Measurements from ENCODE around the gene PRKAG2.
"Not testable (repeated sequence)": the region's sequence is repeated elsewhere in the genome, so short reads cannot be mapped to it uniquely, and the experiment has no call there.

The PRKAG2 gene

DNA sequence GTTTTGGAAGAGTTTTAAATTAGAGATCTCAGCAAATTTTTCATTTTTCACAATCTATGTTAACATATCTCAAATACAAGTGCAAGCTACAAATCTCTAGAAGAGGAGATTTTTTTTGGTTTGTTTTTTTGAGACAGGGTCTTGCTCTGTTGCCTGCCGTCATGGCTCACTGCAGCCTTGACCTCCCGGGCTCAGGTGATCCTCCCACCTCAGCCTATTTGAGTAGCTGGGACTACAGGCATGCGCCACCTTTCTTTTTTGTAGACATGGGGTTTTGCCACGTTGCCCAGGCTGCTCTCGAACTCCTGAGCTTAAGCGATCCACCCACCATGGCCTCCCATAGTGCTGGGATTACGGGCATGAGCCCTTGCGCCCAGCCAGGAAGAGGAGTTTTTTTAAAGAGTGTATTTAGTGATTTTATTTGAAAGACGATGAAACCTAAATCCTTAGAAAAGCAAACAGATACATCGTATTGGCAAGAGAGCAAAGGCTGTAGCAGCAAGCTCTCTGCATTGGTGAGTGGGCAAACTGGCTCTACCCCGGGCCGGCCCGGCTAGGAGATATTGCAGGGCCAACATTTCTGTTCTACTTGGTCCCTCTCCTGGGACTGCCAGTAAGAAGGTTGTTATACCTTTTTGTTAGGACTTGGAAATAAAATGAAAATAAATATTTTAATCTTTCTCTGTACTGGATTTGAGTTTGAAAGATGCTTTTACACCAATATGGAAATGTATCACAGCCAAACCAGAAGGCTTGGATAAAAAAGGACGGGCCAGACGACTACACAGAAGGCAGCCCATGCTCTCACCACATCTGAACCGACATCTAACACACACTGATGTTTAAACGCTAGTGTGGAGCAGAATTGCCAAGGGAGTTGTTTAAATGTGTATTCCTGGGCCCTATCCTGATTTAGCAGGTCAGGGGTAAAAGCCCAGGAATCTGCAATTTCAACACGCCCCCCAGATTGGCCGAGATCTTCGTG, 307.7 kb downstream of the PRKAG2 start:
- no peak for DNase-seq

DNA sequence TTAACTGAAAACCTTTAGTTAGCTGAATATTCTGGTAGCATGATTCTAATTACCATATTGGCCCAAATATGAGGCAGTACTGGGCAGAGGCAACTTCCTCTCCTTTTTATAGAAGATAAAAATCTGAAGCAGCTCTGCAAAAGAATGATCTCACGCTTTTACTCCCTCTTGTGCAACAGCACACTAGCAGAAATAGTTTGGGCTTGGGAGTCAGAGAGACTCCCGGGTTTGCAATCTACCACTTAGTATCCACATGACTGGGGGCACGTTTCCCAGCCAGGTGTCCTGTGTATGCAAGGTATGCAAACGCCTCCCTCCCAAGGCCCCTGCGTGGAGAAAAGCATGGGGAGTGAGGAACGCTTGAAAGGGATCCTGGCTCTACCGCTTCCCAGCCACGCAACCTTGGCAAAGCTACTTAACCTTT, 310.0 kb downstream of the PRKAG2 start:
- DNase-seq = no peak

DNA sequence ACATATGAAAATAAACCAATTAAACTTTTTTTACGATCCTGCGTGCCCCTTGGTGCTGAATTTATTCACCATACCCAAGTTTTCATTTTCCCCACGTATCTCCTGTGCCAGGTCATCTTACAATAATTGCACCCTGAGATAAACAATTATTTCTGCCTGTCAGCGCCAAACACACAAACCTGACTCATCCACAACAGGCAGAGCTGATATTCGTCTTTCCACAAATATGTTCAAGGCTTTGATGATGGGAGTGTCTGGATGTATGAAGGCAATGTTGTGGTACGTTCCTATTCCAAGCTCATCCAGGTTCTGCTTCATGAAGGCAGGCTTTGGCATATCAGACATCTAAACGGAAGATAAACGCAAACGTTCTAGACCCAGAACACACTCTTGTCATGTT, 311.4 kb downstream of the PRKAG2 start:
- no peak for DNase-seq

DNA sequence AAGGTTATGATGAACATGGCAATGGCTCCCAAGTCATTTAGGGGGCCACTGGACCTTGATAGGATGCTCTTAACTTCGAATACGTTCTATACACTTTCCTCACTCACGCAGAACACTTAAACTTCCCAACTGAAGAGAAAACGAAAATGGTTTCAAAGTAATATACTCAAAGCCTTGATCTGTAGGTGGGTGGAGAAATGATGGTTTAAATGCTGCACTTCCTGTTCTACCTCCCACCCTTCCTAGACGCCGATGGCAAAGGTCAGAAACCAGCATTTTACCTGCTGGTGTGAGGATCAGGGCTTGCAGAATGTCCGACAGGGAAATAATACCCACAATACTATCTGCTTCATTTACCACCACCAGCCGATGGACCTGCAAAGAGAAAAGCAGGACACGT, 316.7 kb downstream of the PRKAG2 start:
- DNase-seq = no peak

DNA sequence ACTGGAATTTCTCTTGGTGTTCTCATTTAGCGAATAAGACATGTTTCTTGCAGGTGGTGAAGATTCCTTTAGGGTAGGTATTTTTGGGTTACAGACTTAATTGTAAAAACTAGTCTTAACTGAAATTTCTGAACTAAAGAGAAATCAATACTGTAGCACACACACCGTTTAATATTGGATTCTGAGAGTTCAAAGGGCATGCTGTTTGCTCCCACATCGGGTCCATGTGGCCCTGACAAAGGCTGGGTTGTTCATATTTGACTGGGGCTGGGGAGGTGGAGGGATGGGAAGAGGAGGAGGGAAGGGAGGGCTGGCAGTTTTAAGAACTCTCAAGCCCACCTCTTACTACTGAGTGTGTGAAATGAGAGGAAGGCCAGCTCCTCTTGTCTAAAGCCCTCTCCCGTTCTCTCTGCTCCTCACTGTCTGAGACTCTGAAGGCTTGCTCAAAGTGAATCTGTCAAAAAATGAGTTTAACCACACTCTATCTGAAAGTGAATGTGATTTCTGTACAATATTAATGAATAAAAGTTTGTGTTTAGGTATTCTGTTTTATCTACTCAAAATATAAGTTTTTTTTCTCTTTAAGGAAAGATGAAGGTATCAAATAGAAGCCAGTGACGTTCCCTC, 317.2 kb downstream of the PRKAG2 start:
- no peak for DNase-seq

DNA sequence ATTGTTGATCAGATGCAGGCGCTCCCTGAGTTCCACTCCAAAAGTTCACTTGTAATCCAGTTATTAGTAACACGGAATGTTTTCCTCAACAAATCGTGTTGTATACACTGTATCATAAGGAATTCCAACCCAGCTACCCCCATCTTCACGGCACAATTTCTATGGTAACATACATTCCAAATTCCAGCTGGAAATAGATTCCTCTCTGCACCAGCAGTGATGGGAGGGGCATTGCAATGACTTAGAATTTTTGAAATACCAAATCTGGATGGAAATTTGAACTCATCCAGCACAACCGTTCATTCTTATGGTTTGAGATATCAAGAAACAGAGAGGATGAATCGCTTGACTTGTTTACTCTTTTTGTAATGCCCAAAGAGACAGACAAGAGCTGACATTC, 318.3 kb downstream of the PRKAG2 start:
- DNase-seq = no peak

DNA sequence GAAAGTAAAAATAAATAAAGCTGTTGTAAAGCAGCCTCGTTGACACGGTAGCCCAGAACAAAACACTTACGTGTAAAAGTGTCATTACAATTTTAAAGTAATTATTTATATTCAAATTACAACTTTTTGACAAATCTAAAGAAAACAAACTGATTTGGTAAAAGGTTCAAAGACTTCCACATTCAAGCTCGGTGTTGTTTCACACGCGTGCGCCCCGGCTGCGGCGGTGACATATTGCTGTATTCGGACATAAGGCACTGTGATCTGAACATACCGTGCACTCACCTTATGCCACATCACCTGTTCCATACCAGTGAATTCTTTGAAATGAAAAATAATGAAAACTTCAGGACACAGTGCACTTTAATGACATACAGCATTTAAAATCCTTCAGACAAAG, 320.3 kb downstream of the PRKAG2 start:
- DNase-seq = no peak

DNA sequence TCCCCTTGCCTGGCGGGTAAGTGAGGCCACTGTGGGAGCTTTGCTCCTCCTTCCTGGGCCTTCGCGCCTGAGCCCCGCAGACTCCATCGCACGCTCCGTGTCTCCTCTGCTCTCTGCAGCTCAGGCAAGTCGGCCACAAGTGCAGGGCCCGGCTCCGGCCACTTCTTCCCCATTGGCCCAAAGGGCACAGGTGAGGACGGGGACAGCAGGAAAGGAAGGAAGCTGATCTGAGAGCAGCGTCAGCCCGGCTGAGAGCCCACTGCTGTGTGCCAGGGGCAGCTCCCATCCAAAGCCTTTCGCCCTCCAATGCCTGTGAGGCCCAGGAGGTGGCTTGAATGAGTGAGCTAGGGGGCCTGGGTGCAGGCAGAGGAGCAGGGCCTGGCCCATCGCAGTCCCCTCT, 323.6 kb downstream of the PRKAG2 start:
- no peak for DNase-seq

DNA sequence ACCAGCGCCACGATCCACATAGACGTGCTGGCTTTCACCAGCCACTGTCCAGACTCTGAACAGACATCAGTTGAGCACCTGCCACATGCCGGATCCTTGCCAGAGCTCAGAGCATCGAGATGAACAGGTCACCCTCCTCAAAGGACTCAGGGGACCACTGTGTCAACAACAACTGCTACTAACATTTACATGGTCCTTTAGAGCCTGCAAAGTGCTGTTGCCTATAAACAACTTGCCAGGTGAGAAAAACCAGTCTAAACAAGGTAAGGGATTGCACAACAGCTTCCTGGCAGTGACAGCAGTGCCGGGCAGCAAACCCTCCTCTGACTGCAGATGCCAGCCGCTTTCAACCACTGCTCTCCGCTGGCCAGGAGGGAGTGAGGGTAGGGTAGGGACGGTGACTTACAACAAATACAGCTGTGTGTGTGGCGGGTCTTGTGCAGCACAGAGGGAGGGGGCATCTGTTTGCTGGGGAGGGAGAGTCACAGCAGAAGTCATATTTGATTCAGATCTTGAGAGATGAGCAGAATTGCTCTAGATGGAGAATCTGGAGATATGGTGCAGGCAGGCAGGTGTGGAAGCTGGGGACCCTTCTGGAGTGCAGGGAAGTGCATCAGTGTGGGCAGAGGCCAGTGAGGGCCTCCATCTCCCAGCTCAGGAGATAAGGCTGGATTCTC, 324.4 kb downstream of the PRKAG2 start:
- DNase-seq = no peak

DNA sequence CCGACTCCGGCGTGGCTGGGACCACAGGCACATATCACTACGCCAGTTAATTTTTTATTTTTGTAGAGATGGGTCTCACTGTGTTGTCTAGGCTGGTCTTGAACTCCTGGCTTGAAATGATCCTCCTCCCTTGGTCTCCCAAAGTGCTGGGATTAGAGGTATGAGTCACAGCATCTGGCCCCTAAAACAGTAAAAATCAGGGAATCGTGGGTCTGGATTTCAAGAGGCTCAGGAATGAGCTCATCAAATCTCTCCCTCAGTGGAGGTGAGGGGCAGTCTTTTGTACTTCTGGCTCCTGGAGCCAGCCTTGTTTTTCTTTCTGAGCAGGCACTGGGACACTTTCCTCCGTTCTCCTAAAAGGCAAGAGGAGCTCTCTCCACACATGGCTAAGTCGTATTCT, 325.1 kb downstream of the PRKAG2 start:
- no peak for DNase-seq

DNA sequence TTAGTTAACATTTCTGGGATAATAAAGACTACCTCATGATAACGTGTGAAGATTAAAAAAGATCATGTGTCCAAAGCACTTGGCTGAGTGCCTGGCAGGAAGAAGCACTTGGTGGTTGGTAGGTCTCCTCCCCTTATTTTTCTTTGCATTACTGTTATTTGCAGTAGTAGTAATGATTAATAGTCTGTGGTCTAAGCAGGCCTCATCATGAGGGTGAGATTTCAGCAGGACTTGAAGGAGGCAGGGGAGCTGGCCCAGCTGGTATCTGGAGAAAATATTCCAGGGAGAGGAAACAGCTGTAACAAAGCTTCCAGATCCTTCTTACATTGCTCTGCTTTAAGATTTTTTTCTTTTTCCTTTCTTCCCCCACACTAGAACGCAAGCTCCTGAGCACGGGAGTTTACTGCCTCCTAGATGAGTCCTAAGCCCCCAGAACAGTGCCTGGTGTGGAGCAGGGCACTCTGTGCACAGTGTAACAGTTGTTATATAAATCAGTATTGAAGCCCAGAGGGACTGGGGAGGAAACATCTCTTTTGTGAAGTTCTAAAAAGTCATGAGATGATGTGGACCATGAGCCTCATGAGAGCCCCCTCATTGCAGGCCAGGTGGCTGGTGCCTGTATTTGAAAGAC, 326.1 kb downstream of the PRKAG2 start:
- DNase-seq = no peak

DNA sequence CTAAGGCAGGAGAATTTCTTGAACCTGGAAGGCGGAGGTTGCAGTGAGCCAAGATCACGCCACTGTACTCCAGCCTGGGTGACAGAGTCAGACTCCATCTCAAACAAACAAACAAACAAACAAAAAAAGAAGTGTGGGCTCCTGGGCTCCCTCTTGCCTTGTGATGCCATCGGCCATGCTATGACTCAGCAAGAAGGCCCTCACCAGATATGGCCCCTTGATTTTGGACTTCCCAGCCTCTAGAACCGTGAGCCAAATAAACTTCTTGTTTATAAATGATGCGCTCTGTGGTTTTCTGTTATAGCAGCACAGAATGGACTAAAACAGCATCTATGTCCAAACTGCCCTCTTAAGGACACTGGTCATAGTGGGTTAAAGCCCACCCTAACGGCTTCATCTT, 327.3 kb downstream of the PRKAG2 start:
- DNase-seq = no peak

DNA sequence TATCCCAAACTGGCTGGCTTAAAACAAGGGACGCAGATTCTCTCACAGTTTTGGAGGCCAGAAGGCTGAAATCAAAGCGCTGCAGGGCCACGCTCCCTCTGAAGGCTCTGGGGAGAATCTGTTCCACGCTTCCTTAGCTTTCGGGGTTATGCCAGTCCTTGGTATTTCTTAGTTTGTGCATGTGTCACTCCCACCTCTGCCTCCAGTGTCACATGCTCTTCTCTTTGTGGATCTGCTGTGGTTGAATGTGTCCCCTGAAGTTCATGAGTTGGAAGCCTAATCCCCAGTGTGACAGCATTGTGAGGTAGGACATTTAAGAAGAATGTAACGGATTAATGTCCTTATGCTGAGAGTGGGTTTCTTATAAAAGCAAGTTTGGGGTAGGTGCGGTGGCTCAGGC, 327.8 kb downstream of the PRKAG2 start:
- DNase-seq = no peak

DNA sequence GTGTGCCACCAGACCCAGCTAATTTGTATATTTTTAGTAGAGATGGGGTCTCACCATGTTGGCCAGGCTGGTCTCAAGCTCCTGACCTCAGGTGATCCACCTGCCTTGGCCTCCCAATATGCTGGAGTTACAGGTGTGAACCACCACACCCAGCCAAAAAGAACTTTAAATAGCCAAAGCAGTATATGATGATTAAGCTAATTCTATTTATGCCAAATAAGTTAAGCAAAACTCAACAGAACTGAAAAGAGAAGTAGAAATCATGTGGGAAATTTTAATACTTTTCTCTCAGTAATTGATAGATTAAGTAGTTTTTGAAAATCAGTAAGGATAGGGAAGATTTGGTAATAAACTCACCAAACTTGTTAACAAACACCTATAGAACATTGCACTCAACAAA, 332.7 kb downstream of the PRKAG2 start:
- DNase-seq = no peak

DNA sequence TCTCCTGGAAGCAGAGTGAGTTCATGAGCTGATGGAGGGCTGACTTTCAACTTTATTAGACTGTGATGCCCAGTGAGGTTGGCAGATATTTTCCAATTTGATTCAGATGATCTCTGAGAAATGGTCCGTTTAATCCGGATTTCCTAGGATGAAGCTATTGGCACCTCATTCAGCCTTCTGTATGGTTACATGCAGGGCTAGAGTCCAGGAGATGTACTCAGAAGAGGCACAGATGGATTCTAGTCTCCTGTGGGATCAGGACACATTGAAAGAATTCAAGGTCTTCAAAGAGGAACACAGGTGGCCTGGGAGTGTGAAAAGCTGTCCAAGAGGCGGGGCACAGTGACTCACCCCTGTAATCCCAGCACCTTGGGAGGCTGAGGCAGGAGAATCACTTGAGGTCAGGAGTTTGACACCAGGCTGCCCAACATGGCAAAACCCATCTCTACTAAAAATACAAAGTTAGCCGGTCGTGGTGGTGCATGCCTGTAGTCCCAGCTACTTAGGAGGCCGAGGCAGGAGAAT, 334.2 kb downstream of the PRKAG2 start:
- DNase-seq = no peak

DNA sequence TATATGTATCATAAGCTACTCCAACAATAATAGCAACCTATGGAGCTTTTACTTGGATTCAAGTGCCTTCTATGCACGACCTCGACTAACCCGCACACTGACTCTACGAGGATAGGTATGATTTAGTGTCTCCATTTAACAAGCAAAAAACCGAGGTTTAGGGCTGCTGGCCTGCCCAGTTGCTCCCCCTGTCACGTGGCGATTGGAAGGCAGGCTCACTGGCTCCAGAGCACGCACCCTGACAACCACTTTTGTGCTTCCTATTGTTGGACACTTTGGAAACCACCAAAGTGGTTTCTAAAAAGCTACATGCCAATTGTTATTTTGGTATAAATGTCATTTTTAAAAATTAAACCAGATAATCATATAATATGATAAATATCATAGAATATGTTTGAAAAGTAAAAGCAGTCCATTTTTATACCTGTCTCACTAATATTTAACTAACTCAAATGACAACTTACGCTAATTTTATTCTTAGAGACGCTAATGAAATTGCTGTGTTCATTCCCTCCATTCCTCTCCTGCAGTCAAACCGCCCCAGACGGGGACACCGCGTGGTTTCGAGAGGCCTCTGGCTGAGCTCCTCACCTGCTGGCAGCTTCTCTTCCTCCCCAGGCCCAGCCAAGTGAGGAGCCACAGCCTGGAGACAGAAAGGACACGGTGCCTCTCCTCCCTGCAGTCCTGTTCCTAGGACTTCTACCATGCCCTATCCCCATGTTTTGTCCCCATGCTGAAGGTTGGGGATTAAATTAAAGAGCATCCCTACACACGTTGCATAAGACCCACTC, 335.0 kb downstream of the PRKAG2 start:
- DNase-seq = no peak

DNA sequence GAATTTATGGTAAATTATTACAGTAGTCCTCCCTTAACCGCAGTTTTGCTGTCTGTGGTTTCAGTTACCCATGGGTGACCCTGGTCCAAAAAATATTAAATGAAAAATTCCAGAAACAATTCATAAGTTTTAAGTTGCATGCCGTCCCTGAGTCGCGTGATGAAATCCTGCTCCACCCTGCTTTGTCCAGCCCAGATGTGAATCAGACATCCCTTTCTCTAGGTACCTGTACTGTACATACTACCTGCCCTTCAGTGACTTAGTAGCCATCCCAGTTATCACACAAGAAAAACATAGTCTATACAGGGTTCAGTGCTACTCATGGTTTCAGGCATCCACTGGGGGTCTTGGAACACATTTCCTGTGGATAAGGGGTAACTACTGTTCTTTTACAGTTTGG, 336.8 kb downstream of the PRKAG2 start:
- no peak for DNase-seq

DNA sequence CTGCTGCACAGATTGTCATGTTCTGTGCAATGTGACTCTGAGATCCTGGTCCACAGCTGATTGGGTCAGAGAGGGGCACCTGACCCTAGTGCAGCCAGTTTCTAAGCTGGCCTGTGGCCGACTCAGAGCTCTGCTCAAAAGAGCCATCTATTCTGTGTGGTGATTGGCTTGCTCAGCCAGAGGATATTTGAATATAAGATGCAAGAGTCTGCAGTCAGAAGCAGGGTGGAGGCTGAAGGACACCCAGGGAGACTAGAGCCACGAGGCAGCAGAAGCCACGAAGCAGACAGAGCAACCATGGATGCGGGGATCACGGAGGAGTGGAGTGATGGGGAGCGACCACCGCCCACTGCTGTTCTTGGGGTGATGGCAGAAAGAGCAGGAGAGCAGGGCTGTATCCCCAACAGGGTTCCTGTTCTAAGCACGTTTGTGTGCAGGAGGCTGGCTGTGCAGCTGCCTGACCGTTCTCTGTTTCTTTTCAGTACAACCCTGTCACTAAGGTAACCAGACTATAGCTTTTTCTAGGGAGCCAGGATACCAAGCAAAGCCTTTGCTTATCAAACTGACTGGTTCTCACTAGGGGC, 337.7 kb downstream of the PRKAG2 start:
- DNase-seq = no peak

DNA sequence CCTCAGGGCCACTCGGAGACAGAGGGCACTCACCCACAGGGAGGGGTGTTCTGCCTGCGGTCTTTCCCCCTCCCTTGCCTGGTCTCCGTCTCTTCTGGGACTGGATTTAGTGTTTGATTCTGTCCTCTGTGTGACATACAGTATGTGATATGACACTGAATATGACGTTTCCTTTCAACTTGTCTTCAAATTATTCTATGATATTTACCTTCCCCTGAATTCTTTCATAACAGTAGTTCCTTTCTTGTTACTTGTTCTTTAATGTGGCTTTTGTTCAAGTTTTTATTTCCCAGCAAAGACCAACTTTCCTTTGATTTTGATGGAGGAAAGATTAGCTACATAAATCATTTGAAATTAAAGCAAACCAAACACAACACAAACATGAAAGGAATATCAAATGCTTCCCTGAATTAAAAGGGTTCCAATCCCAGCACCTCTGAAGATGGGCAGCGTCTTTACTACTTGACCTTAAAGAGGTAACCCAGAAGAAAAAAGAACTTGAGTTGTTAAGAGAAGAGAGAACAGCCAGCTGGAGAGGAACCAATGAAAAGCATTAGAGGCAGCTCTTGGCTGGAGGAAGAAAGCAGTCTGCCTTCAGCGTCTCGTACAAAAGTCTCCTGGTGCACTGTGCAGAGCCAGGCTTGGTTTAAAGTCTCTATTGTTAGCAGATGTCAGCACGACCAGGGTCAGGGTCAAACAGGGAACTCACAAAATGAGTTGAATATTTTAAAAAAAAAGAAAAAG, 338.9 kb downstream of the PRKAG2 start:
- no peak for DNase-seq

DNA sequence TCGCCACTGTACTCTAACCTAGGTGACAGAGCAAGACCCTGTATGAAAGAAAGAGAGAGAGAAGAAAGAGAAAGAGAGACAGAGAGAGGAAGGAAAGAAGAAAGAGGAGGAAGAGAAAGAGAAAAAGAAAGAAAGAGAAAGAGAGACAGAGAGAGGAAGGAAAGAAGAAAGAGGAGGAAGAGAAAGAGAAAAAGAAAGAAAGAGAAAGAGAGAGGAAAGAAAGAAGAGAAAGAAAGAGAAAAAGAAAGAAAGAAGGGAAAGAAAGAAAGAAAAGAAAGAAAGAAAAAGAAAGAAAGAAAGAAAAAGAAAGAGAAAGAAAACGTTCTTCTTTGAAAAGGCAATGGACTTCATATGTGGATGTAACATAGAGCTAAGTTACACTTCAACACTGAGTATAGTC, 340.7 kb downstream of the PRKAG2 start:
- not testable (repeated sequence) for DNase-seq

DNA sequence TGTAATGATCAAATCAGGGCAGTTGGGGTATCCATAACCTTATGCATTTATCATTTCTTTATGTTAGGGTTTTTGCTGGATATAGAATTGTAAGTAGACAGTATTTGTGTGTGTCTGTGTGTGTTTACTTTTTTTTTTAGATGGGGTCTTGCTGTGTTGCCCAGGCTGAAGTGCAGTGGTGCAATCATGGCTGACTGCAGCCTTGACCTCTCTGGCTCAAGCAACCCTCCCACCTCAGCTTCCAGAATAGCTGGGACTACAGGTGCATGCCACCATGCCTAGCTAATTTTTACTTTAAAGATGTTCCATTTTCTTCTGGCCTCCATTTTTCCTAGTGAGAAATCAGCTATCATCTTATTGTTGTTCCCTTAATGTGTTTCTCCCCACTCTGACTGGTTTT, 347.1 kb downstream of the PRKAG2 start:
- DNase-seq = no peak

All from 8988T (cell line).